ENCODE results near the gene KLF11.
"Not testable (repeated sequence)": the region's sequence is repeated elsewhere in the genome, so short reads cannot be mapped to it uniquely, and the experiment has no call there.

KLF11 gene

DNA sequence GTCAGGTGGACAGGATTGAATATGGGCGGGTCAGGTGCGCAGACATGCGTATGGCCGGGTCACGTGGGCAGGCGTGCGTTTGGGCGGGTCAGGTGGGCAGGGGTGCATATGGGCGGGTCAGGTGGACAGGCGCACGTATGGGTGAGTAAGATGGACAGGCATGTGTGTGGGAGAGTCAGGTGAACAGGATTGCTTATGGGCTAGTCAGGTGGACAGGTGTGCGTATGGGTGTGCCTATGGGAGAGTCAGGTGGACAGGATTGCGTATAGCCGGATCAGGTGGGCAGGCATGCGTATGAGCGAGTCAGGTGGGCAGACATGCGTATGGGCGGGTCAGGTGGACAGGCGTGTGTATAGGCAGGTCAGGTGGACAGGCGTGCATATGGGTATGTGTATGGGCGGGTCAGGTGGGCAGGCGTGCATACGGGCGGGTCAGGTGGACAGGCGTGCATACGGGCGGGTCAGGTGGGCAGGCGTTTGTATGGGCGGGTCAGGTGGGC lies 30.3 kb upstream of the KLF11 start:
- H3K4me3 ChIP-seq (ENCODE audit: low read length): no peak overlapping the region
- peaks cover 2% of the 10 kb centered on the region for H3K27me3 ChIP-seq (ENCODE audit: insufficient read depth, low read length)
- no peak overlapping the region for H2AFZ ChIP-seq (ENCODE audit: low read depth, low read length)
- no peaks in the 10 kb centered on the region for H3K4me1 ChIP-seq (ENCODE audit: insufficient read depth, low read length)
- no peaks in the 10 kb centered on the region for H3K36me3 ChIP-seq (ENCODE audit: insufficient read depth, low read length)
- H3K9me3 ChIP-seq (ENCODE audit: low read length): peaks cover 2% of the 10 kb centered on the region

DNA sequence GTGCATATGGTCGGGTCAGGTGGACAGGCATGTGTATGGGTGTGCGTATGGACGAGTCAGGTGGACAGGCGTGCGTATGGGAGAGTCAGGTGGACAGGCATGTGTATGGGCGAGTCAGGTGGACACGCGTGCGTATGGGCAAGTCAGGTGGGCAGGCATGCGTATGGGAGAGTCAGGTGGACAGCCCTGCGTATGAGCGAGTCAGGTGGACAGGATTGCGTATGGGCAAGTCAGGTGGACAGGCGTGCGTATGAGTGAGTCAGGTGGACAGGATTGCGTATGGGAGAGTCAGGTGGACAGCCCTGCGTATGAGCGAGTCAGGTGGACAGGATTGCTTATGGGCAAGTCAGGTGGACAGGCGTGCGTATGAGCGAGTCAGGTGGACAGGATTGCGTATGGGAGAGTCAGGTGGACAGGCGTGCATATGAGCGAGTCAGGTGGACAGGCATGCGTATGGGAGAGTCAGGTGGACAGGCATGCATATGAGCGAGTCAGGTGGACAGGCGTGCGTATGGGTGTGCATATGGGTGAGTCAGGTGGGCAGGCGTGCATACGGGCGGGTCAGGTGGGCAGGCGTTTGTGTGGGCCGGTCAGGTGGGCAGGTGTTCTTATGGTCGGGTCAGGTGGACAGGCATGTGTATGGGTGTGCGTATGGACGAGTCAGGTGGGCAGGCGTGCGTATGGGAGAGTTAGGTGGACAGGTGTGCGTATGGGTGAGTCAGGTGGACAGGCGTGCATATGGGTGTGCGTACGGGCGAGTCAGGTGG lies 29.5 kb upstream of the KLF11 start:
- H3K9me3 ChIP-seq (ENCODE audit: low read length); H3K27me3 ChIP-seq (ENCODE audit: insufficient read depth, low read length); H3K4me3 ChIP-seq (ENCODE audit: low read length); H3K4me1 ChIP-seq (ENCODE audit: insufficient read depth, low read length); H2AFZ ChIP-seq (ENCODE audit: low read depth, low read length); H3K36me3 ChIP-seq (ENCODE audit: insufficient read depth, low read length): not testable (repeated sequence)

DNA sequence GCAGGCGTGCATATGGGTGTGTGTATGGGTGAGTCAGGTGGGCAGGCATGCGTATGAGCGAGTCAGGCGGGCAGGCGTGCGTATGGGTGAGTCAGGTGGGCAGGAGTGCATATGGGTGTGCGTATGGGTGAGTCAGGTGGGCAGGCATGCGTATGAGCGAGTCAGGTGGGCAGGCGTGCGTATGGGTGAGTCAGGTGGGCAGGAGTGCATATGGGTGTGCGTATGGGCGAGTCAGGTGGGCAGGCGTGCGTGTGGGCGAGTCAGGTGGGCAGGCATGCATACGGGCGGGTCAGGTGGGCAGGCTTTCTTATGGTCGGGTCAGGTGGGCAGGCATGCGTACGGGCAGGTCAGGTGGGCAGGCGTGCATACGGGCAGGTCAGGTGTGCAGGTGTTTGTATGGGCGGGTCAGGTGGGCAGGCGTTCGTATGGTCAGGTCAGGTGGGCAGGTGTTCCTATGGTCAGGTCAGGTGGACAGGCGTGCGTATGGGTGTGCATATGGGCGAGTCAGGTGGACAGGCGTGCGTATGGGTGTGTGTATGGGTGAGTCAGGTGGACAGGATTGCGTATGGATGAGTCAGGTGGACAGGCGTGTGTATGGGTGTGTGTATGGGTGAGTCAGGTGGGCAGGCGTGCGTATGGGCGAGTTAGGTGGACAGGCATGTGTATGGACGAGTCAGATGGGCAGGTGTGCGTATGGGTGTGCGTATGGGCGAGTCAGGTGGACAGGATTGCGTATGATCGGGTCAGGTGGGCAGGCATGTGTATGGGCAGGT lies 28.7 kb upstream of the KLF11 start:
- Histone ChIP-seq H3K36me3 (ENCODE audit: insufficient read depth, low read length) (no peaks in the 10 kb centered on the region), H3K4me1 (ENCODE audit: insufficient read depth, low read length) (no peaks in the 10 kb centered on the region), H3K9me3 (ENCODE audit: low read length) (peaks cover 2% of the 10 kb centered on the region), H2AFZ (ENCODE audit: low read depth, low read length) (no peak overlapping the region), H3K27me3 (ENCODE audit: insufficient read depth, low read length) (peaks cover 6% of the 10 kb centered on the region), H3K4me3 (ENCODE audit: low read length) (no peak overlapping the region)

DNA sequence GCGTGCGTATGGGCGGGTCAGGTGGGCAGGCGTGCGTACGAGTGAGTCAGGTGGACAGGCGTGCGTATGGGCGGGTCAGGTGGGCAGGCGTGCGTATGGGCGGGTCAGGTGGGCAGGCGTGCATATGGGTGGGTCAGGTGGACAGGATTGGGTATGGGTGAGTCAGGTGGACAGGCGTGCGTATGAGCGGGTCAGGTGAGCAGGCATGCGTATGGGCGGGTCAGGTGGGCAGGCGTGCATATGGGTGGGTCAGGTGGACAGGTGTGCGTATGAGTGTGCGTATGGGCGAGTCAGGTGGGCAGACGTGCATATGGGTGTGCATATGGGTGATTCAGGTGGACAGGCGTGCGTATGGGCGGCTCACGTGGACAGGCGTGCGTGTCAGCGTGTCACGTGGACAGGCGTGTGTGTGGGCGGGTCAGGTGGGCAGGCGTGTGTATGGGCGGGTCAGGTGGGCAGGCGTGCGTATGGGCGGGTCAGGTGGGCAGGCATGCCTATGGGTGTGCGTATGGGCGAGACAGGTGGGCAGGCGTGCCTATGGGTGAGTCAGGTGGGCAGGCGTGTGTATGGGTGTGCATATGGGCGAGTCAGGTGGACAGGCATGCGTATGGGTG lies 27.9 kb upstream of the KLF11 start:
- H3K27me3 ChIP-seq (ENCODE audit: insufficient read depth, low read length); H3K9me3 ChIP-seq (ENCODE audit: low read length); H3K36me3 ChIP-seq (ENCODE audit: insufficient read depth, low read length); H2AFZ ChIP-seq (ENCODE audit: low read depth, low read length); H3K4me1 ChIP-seq (ENCODE audit: insufficient read depth, low read length); H3K4me3 ChIP-seq (ENCODE audit: low read length): not testable (repeated sequence)

DNA sequence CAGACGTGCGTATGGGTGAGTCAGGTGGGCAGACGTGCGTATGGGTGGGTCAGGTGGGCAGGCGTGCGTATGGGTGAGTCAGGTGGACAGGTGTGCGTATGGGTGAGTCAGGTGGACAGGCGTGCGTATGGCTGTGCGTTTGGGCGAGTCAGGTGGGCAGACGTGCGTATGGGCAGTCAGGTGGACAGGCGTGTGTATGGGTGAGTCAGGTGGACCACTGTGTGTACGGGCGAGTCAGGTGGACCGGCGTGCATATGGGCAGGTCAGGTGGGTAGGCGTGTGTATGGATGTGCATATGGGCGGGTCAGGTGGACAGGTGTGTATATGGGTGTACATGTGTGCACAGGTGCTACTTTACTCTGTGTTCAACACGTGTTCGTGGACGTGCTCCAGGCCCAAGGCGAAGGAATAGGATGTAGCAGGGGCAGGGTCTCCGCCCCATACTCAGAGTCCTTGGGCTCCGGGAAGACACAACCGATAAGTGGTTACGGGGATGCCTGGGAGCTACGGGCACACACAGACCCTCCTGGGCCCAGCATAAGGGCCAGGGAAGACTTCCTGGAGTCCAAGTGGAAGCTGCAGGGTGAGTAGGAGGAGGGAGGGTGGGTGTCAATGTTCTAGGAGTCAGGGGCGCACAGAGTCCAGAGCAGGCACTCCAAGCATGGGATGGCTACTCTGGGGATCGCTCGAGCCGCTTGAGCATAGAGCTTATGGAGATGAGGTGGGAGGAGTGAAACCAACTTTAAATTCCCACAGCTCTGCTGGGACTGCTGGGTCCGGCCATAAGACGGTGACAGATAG lies 27.1 kb upstream of the KLF11 start:
- Histone ChIP-seq H3K9me3 (ENCODE audit: low read length) (peaks cover 2% of the 10 kb centered on the region), H2AFZ (ENCODE audit: low read depth, low read length) (no peak overlapping the region), H3K4me3 (ENCODE audit: low read length) (no peak overlapping the region), H3K4me1 (ENCODE audit: insufficient read depth, low read length) (no peaks in the 10 kb centered on the region), H3K36me3 (ENCODE audit: insufficient read depth, low read length) (no peaks in the 10 kb centered on the region), H3K27me3 (ENCODE audit: insufficient read depth, low read length) (peaks cover 6% of the 10 kb centered on the region)

DNA sequence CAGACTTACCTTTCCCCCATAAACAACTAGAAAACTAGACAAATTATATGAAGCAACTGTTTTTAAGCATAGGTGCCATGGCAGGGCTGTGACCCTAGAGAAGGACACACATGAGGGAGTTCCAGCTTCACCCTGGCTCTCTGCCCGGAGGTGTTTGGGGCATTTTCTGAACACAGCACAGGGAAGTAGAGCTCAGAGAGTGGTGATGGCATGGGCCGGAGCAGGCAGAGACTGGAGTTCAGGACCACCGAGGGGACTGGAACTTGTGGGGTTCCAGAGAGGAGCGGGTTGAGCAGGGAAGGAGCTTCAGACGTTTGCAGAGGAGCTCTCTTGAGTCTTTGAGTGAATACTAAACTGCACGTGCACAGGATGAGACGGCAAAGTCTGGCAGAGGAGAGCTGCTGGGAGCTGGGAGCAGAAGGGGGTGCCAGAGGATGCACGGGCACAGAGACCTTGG lies 26.5 kb upstream of the KLF11 start:
- Histone ChIP-seq H3K27me3 (ENCODE audit: insufficient read depth, low read length) (peaks cover 6% of the 10 kb centered on the region), H3K4me3 (ENCODE audit: low read length) (no peak overlapping the region), H2AFZ (ENCODE audit: low read depth, low read length) (no peak overlapping the region), H3K4me1 (ENCODE audit: insufficient read depth, low read length) (no peaks in the 10 kb centered on the region), H3K36me3 (ENCODE audit: insufficient read depth, low read length) (no peaks in the 10 kb centered on the region), H3K9me3 (ENCODE audit: low read length) (peaks cover 2% of the 10 kb centered on the region)

DNA sequence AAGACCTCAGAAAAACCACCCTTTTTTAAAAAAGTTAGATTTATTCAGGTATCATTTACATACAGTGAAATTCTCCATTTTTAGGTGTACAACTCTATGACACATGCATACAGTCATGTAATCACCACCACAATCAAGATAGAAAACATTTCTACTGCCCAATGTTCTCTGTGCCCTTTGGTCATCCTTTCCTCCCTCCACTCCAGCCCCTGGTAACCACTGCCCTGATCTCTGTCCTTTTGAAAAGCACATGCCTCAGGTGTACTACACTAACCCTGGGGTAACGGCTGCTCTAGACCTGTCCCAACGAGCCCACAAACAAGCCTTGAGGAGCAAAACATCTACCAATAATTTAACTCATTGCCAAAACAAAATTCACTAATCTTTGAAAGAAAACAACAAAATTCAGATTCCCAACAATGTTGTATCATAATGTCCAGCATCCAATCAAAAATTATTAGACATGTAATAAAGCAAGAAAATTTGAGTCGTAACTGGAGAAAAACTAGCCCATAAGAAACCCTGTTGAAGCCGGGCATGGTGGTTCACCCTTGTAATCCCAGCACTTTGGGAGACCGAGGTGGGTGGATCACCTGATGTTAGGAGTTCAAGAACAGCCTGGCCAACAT lies 25.9 kb upstream of the KLF11 start:
- Histone ChIP-seq H3K9me3 (ENCODE audit: low read length) (peaks cover 2% of the 10 kb centered on the region), H3K4me3 (ENCODE audit: low read length) (no peak overlapping the region), H3K27me3 (ENCODE audit: insufficient read depth, low read length) (peaks cover 6% of the 10 kb centered on the region), H3K4me1 (ENCODE audit: insufficient read depth, low read length) (no peaks in the 10 kb centered on the region), H3K36me3 (ENCODE audit: insufficient read depth, low read length) (no peaks in the 10 kb centered on the region), H2AFZ (ENCODE audit: low read depth, low read length) (no peak overlapping the region)

DNA sequence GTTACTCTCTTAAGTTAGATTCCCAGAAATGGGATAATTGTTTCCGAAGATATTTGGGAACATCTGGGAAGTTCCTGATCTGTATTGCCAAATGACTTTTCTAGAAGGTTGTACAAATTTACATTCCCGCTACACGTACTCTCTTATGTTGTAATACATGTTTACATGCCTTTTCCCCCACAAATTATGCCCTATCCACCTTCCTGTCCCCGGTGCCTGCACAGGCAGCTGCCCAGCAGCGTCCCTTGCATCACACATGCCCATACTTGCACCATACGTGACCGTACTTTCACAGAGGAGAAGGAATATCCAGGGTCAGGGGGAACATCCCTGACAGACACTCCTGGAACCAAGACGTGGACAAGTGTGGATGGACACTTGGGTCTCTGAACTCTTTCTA lies 24.2 kb upstream of the KLF11 start:
- Histone ChIP-seq H3K27me3 (ENCODE audit: insufficient read depth, low read length) (peaks cover 12% of the 10 kb centered on the region), H3K4me1 (ENCODE audit: insufficient read depth, low read length) (no peaks in the 10 kb centered on the region), H2AFZ (ENCODE audit: low read depth, low read length) (no peak overlapping the region), H3K9me3 (ENCODE audit: low read length) (peaks cover 2% of the 10 kb centered on the region), H3K4me3 (ENCODE audit: low read length) (no peak overlapping the region), H3K36me3 (ENCODE audit: insufficient read depth, low read length) (no peaks in the 10 kb centered on the region)

DNA sequence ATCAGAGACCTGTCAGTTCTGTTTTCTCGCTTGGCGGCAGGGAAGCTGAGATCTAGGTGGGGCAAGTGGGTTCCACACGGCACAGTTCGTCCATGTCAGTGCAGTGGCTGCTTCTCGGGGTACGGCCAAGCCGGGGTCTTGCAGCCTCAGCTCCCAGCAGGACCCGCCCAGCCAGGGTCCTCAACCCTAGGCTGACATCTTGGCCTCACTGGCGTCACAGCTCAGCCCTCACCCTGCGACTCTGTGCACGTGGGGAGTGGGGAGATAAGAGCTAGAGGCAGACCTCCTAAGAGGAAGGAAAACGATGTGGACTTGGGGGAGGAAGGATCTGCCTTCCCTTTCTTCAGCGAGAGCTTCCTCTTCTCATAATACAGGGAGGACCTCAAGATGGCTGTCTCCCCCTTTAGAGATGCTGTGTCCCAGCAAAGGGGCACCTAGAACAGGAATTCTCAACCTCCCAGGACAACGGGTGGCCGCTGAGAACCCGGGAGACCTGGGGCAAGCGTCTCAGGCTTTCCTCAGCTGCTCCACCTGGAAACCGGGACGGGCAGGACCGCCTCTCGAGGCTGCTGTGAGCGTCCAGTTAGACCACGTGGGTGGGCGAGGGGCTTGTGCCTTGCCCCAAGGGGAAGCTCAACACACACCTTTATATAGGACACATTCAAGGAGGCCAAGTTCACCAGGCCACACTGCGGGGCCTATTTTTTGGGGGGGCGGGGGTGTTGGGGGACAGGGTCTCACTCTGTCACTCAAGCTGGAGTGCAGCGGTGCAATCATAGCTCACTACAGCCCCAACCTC lies 23.5 kb upstream of the KLF11 start:
- Histone ChIP-seq H3K27me3 (ENCODE audit: insufficient read depth, low read length) (peaks cover 12% of the 10 kb centered on the region), H3K9me3 (ENCODE audit: low read length) (peaks cover 2% of the 10 kb centered on the region)

DNA sequence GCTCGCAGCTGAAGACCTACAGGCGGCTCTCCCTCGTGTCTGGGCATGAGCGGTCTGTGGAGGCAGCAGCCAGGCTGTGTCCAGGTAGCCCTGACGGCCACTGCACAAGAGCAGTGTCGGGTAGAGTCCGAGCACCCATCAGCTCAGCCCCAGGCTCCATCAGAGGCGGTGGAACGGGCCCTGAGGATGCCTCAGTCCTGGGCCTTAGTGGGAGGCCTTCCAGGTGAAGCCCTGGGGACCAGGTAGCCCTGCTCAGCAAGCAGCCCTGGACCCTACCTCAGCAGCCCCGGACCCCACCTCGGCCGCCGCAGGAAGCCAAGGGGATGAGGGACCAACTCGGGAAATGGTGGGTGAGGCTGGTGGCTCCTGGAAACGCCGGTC lies 21.3 kb upstream of the KLF11 start:
- Histone ChIP-seq H3K27me3 (ENCODE audit: insufficient read depth, low read length) (peaks cover 10% of the 10 kb centered on the region), H2AFZ (ENCODE audit: low read depth, low read length) (no peak overlapping the region), H3K4me3 (ENCODE audit: low read length) (no peak overlapping the region), H3K4me1 (ENCODE audit: insufficient read depth, low read length) (no peaks in the 10 kb centered on the region), H3K36me3 (ENCODE audit: insufficient read depth, low read length) (no peaks in the 10 kb centered on the region), H3K9me3 (ENCODE audit: low read length) (no peaks in the 10 kb centered on the region)

More for the DNA sequence above, 23.5 kb upstream of the KLF11 start:
- no peaks in the 10 kb centered on the region for H3K36me3 ChIP-seq (ENCODE audit: insufficient read depth, low read length)
- no peak overlapping the region for H3K4me3 ChIP-seq (ENCODE audit: low read length)
- no peaks in the 10 kb centered on the region for H3K4me1 ChIP-seq (ENCODE audit: insufficient read depth, low read length)
- H2AFZ ChIP-seq (ENCODE audit: low read depth, low read length): no peak overlapping the region

DNA sequence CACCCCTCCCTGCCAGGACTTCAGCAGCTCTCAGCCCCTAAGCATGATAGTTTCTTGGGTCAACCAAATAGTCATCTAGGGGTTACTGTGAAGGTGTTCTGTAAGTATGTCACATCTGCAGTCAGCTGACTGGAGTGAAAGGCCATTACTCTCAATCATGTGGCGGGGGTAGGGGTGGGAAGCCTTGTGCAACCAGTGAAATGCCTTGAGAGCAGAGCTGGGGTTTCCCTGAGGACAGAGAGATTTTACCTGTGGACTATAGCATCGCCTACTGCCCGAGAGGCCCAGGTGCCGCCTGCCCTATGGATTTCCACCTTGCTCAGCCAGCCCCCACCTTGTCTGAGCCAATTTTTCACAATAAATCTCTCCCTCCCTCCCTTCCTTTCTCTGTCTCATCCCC lies 20.9 kb upstream of the KLF11 start:
- Histone ChIP-seq H3K36me3 (ENCODE audit: insufficient read depth, low read length) (no peaks in the 10 kb centered on the region), H3K4me1 (ENCODE audit: insufficient read depth, low read length) (no peaks in the 10 kb centered on the region), H3K27me3 (ENCODE audit: insufficient read depth, low read length) (peaks cover 9% of the 10 kb centered on the region), H2AFZ (ENCODE audit: low read depth, low read length) (no peak overlapping the region), H3K4me3 (ENCODE audit: low read length) (no peak overlapping the region), H3K9me3 (ENCODE audit: low read length) (no peaks in the 10 kb centered on the region)
